ENCODE results near the gene CFAP46. TPM values are rescaled to one million over a fixed set of nuclear protein-coding genes. Genes with fewer than 3 reads are reported as not detected.
"Not testable (repeated sequence)": the region's sequence is repeated elsewhere in the genome, so short reads cannot be mapped to it uniquely, and the experiment has no call there.

CFAP46 gene
- total RNA-seq, 1 experiment from 2014 or later, result not detected

GRCh38 chr10:132970641-132971438 is 28.5 kb upstream of the CFAP46 start:
- in situ Hi-C loops (cut with HindIII; ENCODE audit: low pct_unique_long_range_greater_than_20kb, low sequenced_read_pairs), result no loop called here
- no peak for DNase-seq (ENCODE audit: low read depth, low spot score)

GRCh38 chr10:132967540-132967939 is 25.2 kb upstream of the CFAP46 start:
- in situ Hi-C loops (cut with HindIII; ENCODE audit: low pct_unique_long_range_greater_than_20kb, low sequenced_read_pairs), result no loop called here
- no peak for DNase-seq (ENCODE audit: low read depth, low spot score)

- no peak for DNase-seq (ENCODE audit: low read depth, low spot score)
- in situ Hi-C loops (cut with HindIII; ENCODE audit: low pct_unique_long_range_greater_than_20kb, low sequenced_read_pairs), result no loop called here
These were observed 23.2 kb upstream of the CFAP46 start for GRCh38 chr10:132965411-132966057.

- in situ Hi-C loops (cut with HindIII; ENCODE audit: low pct_unique_long_range_greater_than_20kb, low sequenced_read_pairs); DNase-seq (ENCODE audit: low read depth, low spot score): not testable (repeated sequence)
These were observed 22.5 kb upstream of the CFAP46 start for GRCh38 chr10:132964707-132965410.

GRCh38 chr10:132964231-132964630 is 21.9 kb upstream of the CFAP46 start:
- in situ Hi-C loops (cut with HindIII; ENCODE audit: low pct_unique_long_range_greater_than_20kb, low sequenced_read_pairs), result no loop called here
- DNase-seq (ENCODE audit: low read depth, low spot score), result no peak

GRCh38 chr10:132963430-132963960 is 21.1 kb upstream of the CFAP46 start:
- no peak for DNase-seq (ENCODE audit: low read depth, low spot score)
- in situ Hi-C loops (cut with HindIII; ENCODE audit: low pct_unique_long_range_greater_than_20kb, low sequenced_read_pairs), result no loop called here

GRCh38 chr10:132962623-132963429 is 20.5 kb upstream of the CFAP46 start:
- DNase-seq (ENCODE audit: low read depth, low spot score), result no peak
- in situ Hi-C loops (cut with HindIII; ENCODE audit: low pct_unique_long_range_greater_than_20kb, low sequenced_read_pairs), result no loop called here

- peak; percentile 39 for DNase-seq (ENCODE audit: low read depth, low spot score)
- in situ Hi-C loops (cut with HindIII; ENCODE audit: low pct_unique_long_range_greater_than_20kb, low sequenced_read_pairs), result no loop called here
These were observed 19.6 kb upstream of the CFAP46 start for GRCh38 chr10:132961787-132962622.

GRCh38 chr10:132961420-132961786 is 19.0 kb upstream of the CFAP46 start:
- DNase-seq (ENCODE audit: low read depth, low spot score), result no peak
- in situ Hi-C loops (cut with HindIII; ENCODE audit: low pct_unique_long_range_greater_than_20kb, low sequenced_read_pairs), result no loop called here

GRCh38 chr10:132960631-132961419 is 18.5 kb upstream of the CFAP46 start:
- in situ Hi-C loops (cut with HindIII; ENCODE audit: low pct_unique_long_range_greater_than_20kb, low sequenced_read_pairs), result no loop called here
- no peak for DNase-seq (ENCODE audit: low read depth, low spot score)

GRCh38 chr10:132960071-132960472 is 17.7 kb upstream of the CFAP46 start:
- DNase-seq (ENCODE audit: low read depth, low spot score), result no peak
- in situ Hi-C loops (cut with HindIII; ENCODE audit: low pct_unique_long_range_greater_than_20kb, low sequenced_read_pairs), result no loop called here

- in situ Hi-C loops (cut with HindIII; ENCODE audit: low pct_unique_long_range_greater_than_20kb, low sequenced_read_pairs), result no loop called here
- DNase-seq (ENCODE audit: low read depth, low spot score), result no peak
These were observed 17.2 kb upstream of the CFAP46 start for GRCh38 chr10:132959559-132959961.

- no peak for DNase-seq (ENCODE audit: low read depth, low spot score)
- in situ Hi-C loops (cut with HindIII; ENCODE audit: low pct_unique_long_range_greater_than_20kb, low sequenced_read_pairs), result no loop called here
These were observed 16.7 kb upstream of the CFAP46 start for GRCh38 chr10:132958883-132959558.

- DNase-seq (ENCODE audit: low read depth, low spot score), result no peak
- in situ Hi-C loops (cut with HindIII; ENCODE audit: low pct_unique_long_range_greater_than_20kb, low sequenced_read_pairs), result no loop called here
These were observed 15.9 kb upstream of the CFAP46 start for GRCh38 chr10:132957981-132958882.

GRCh38 chr10:132957131-132957530 is 14.8 kb upstream of the CFAP46 start:
- in situ Hi-C loops (cut with HindIII; ENCODE audit: low pct_unique_long_range_greater_than_20kb, low sequenced_read_pairs), result no loop called here
- DNase-seq (ENCODE audit: low read depth, low spot score), result no peak
